GM21825 (cell line): ENCODE results near the gene CDH8.

Experiments
- ATAC-seq: cut with Tn5 transposase; IDR thresholded peaks from one replicate; pipeline ENCODE4 v1.9.1; 2021; ENCODE audit warnings: mild to moderate bottlenecking, moderate library complexity; ENCODE audit not compliant: unreplicated experiment

CDH8 gene

DNA sequence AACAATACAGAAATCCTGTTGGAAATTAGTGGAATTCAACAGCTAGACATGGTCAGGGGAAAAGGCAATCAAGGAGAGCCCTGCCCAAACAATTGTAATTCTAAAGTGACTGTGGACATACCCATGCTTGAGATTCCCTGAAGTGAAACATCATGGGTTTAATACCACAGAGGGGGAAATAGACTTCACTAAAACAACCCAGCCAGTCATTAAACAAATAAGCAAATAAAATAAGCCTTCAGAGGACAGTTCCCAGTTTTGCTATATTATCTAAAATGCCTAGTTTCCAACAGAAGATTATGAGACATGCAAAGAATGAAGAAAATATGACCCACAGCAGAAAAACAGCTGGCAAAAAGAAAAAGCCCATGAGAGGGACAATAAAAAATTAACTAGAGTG lies 376.3 kb downstream of the CDH8 start:
- no peak for ATAC-seq

DNA sequence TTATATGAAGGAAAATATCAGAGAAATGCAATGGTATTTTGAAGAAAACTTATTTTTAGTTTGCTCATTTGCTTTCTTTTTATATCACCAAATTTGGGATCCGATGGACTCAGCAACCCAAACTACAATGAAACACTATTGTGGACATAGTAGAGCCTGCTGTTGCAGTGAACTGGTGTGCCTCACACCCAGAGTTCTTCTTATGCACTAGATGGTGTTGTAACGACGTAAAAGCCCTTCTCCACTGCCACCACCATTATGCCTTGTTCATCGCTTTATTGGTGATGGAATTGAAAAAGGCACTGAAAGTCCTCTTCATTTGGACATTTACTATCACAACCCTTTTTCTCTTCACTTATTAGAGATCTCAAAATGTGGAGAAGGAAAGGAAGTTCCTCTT lies 381.3 kb downstream of the CDH8 start:
- ATAC-seq, result no peak

GRCh38 chr16:61653544-61653943 lies 382.7 kb downstream of the CDH8 start:
- no peak for ATAC-seq

- ATAC-seq, result no peak
Measured at GRCh38 chr16:61645561-61645960, 390.7 kb downstream of the CDH8 start.

GRCh38 chr16:61644736-61645135 lies 391.5 kb downstream of the CDH8 start:
- ATAC-seq, result no peak

GRCh38 chr16:61617219-61617783 lies 418.9 kb downstream of the CDH8 start:
- ATAC-seq, result no peak

GRCh38 chr16:61616088-61616487 lies 420.1 kb downstream of the CDH8 start:
- ATAC-seq, result no peak

DNA sequence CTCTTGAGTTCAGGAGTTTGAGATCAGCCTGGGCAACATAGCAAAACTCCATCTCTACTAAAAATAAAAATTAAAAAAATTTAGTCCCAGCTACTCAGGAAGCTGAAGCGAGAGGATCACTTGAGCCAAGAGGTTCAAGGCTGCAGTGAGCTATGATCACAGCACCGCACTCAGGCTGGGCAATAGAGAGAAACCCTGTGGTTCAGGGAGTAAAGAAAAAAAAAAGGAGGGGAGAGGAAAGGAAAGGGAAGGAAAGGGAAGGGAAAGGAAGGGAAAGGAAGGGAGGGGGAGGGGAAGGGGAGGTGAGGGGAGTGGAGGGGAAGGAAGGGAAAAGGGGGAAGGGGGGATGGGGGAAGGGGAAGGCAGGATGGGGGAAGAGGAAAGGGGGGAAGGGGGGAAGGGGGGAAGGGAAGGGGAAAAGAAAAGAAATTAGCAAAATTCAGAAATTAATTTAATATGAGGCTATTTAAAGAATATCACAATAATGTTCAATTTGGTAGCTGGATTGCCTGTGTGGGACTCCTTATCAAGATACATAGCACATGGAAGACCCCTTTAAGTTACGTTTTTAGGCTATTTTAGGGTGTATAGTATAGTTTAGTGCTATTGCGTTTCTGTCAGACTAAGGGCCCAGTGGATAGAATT lies 424.3 kb downstream of the CDH8 start:
- ATAC-seq, result no peak

DNA sequence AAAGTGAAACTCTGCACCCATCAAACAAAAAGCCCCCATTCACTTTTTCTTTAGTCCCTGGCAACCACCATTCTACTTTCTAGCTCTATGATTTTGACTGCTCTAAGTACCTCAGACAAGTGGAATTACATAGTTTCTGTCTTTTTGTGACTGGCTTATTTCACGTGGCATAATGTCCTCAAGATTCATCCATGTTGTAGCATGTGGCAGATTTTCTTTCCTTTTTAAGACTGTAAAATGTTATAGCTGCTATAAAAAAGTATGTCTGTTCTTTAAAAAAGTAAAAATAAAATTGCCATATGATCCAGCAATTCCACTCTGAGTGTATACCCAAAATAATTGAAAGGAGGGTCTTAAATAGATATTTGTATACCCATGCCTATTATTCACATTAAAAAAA lies 429.7 kb downstream of the CDH8 start:
- no peak for ATAC-seq
